NCI-H345 (cell line): Measurements from ENCODE around the gene ITPRIP.
A peak's percentile ranks its signal among the peaks of the same experiment; 100 is the strongest.

Source experiments
- DNase-seq: peaks from one replicate; lab custom pipeline; 2025; lab: John Stamatoyannopoulos, UW

ITPRIP gene

DNA sequence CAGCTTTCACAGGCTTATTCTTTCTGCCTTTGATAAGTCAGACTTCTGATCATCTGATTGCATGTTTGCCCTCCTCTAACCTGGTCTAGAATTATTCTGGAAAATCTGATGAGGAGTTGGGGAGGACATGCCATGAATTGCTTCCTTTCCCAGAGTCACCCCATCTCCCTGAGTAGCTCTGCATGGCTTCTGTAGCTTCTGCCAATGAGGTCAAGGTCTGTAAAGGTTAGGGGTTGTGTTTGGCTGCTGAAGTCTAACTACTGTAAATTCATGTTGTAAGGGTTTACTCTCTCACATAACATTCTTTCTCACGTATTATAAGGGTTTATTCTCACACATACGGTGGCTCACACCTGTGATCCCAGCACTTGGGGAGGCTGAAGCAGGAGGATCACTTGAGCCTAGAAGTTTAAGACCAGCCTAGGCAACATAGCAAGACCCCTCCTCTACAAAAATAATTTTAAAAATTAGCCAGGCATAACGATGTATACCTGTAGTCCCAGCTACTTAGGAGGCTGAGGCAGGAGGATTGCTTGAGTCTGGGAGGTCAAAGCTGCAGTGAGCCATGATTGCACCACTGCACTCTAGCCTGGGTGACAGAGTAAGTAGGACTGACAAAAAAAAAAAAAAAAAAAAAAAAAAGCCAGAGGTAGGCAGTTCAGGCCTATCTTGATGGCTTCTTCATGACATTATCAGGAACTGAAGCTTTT lies 58.6 kb downstream of the ITPRIP start:
- DNase-seq, result no peak

DNA sequence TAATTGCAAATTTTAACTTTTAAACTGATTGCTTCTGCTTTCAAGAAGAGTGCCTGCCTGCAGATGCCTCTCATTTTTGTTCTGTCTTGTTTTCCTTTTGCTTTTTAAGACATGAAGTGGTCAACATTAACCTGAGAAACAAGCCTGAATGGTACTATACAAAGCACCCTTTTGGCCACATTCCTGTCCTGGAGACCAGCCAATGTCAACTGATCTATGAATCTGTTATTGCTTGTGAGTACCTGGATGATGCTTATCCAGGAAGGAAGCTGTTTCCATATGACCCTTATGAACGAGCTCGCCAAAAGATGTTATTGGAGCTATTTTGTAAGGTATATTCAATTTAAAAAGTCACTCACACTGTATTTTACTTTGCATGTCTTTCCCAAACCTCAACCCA lies 60.5 kb downstream of the ITPRIP start:
- DNase-seq, result peak; percentile 64

DNA sequence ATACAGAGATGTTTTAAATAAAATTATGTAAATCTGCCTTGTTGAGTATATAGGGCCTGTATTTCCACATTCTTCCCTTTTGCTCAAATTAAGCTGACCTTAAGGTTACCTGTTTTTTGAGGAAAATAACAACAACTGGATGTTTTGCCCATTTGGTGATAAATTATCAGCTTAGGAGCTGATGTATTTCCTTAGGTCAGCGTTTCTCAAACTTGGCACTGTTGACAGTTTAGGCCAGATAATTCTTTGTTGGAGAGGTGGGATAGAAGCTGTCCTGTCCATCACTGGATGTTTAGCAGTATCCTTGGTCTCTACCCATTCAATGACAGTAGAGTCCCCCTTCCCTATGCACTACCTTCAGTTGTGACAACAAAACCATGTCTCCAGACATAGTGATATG lies 62.1 kb downstream of the ITPRIP start:
- DNase-seq, result no peak

DNA sequence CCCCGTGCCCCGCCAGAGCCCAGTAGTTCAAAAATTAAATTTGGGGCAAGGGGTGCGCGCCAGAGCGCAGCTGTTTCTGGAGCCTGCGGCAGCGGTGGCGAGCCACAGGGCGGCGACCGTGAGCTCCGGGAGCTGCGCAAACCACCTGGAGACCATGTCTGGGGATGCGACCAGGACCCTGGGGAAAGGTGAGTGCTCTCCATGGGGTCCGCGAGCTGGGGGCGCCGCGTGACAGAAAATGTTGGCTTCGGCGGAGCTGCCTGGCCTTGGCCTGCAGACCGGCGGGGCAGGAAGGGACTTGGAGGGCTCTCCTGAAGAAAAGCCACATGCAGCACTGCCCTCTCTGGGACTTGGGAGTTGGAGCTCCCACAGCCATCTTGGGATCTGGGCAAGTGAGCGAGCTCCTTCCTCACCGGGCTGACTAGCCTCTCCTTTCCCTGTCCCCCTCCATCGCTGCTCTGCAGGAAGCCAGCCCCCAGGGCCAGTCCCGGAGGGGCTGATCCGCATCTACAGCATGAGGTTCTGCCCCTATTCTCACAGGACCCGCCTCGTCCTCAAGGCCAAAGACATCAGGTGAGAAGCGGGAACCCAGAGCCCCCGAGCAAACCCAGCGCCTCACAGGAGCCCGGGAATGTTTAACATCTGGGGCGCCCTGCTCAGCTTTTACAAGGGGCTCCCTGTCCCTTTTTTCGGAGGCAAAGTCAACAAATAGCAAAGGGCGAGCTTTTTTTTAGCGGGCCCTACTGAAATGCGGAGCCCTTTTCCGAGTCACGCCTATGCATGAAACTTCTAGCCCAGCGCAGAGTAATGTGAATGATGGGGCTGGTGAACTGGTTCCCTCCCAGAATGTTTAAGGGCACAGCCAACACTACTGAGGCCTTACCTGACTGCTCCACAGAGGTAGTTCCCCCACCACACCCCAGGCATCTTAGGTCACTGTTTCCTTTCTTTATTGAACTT lies 63.2 kb downstream of the ITPRIP start:
- no peak for DNase-seq

DNA sequence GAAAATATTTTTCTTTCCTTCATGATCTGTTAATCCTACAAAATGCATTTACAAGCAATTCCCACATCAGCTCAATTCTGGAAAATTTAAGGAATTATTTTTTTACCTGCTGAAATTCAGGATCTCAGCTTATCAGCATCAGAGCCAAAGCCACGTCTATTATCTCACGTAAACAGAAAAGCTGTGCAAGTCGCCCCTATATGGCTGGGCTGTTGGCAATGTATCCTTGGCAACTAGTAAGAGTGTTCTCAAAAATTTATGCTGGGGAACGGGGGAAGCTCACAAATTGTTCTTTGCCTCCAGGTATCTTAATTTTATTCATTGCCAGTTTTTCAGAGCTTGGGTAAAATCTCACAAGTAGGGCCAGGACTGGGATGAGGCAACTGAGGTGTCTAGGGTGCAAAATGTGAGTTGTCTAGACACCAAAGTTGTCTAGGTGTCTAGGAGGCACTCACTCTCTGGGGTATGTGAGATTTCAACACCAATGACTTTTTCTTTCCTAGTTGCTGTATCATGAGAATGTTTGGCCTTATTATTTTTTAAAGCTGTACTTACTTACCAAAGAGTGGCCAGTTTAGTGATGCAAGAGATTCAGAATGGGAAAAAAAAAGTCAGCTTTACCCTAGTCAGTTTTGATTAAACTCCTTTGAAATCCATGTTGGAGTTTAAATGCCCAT lies 64.2 kb downstream of the ITPRIP start:
- DNase-seq, result no peak

DNA sequence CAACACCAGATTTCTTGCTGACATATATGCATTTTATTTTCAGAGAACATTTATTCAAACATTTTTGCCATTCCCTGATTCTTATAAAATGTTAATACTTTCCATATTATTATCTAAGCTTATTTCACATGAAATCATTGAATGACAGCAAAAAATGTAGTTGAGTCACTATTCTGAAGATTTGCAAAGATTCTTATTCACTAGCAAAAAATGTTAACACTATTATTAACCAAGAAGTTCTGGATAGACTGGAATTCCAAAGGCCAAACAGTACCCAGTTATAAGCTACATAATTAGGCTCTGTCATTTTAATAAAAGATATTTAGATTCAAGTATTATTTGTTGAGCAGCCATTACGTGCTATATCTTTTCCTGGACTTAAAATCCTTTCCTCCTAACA lies 65.0 kb downstream of the ITPRIP start:
- DNase-seq, result no peak

DNA sequence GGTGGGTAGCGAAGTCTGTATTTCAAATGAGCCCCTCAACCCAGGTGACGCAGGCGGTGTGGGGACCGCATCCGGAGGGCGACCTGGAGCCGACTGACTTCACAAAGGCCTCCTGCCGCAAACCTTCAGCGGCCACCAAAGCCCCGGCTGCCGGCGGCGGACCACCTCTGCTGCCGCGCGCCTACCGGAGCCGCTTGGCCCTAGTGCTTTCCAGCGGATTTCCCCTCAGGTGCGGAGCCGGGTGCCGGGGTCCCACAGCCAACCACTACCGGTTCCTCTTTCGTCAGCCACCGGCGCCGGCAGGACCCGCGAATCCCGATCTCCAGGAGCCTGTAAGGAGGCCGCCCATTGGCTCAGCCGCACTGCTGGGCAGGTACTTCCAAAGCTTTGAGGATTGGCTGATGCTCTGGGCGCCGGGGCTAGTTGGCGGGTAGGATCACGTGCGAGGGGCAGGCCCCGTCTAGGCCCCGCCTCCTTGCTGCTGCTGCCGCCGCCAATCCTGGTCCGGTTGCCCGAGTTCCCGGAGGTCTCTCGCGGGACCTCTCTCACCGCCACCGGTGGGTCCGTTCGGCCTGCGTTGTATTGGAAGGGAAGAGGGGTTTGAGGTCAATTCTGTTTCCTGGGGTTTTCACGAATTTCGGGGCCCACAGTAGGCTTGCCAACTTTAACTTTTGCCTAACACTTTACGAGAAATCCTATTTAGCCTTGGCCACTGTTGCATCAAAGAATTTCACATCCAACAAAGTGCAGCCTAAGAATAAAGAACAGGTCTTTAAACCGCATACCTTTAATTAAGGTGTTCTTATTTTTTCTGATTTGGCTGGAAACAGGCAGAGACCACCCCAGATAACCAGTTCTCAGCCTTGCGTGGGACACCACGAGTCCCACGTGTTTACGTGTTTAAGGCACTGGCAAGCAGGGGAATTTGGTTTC lies 69.3 kb downstream of the ITPRIP start, which contains the start of gene GSTO2:
Gene GSTO2, plus strand, starts transcription at position 472 of the 933 bp plus-strand sequence. CDS start 5,732 bp downstream, outside the sequence.
- DNase-seq, result peak; percentile 96

DNA sequence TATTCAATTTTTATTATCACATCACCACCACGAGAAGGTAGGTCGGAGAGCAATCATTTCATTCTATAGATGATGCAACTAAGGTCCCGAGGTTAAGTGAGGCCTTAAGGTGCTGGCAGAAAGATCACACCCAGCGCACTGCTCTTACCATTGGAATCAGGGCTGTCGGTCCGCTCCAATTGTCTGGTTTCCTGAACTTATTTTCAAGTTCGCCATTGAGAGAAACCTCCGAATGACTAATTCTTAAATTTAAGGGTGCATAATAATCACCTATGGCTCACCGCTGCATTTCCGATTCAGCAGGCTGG lies 69.9 kb downstream of the ITPRIP start:
- no peak for DNase-seq

DNA sequence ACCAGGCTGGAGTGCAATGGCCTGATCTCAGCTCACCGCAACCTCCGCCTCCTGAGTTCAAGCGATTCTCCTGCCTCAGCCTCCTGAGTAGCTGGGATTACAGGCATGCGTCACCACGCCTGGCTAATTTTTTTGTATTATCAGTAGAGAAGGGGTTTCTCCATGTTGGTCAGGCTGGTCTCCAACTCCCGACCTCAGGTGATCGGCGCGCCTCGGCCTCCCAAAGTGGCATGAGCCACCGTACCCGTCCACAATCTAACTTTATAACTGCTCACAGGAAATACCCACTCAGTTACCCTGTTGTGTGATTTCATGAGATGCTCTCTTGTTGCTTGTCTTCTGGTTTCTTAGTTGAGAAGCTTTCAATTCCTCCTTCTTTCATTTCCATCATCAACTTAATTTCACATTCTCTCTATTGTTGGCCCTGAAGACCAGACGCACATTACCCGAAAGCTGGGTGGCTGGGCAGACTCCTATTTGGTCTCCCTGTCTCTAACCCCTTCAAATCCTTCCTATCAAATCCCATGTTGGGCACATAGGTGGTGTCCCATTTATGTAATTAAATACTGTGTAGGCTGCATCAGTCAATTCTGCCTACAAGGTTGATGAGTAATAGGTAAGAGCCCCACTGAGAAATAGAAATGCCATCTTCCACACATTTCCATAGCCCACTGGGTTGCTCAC lies 70.4 kb downstream of the ITPRIP start:
- no peak for DNase-seq

DNA sequence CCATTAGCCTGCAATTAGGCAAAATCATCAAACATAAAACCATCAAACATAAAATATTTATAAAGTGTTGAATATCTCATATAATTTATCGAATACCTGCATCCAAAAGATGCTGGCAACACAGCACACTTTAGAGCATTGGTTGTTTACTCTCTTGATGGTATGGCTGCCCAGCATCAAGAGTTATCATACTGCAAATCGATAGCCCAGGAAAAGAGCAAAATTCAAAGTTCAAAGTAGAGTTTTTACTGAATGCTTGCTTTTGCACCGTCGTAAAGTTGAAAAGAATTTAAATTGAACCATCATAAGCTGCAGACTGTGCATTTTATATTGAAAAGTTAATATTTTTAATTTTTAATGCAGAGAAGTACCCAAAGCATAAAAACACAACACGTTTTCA lies 73.5 kb downstream of the ITPRIP start:
- DNase-seq, result no peak

DNA sequence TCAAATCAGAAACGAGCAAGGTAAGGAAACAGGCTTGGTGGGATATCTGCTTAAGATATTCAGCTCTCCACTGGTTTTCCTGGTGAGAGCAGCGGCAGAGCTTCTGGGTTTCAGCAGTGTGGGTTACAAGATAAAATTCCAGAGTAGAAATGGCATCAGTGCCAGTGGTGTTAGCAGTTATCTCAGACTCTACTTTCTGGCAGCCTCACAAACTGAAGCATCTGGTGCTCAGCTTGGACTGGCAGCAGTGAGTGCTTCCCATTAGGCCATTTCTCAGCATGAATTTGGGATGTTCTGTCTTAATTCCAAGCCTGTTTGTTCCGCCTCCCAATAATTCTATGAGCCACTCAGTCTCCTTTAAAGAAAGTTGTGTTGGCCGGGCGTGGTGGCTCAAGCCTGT lies 76.2 kb downstream of the ITPRIP start:
- DNase-seq, result no peak

DNA sequence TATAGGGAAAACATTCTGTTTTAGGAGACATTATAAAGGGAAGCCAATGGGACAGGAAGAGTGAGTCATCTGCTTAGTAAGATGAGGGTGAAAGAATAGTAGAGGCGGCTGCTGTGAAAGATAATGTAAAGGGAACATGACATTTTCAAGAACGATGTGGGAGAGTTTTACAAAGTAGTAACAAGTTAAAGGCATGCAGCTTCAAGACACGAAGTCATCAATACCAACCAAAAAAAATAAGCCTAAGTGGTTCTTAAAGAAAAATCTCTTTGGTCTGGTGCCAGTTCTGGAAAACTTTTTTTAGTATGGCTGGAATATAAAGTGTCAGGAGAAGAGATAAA lies 77.5 kb downstream of the ITPRIP start:
- no peak for DNase-seq

DNA sequence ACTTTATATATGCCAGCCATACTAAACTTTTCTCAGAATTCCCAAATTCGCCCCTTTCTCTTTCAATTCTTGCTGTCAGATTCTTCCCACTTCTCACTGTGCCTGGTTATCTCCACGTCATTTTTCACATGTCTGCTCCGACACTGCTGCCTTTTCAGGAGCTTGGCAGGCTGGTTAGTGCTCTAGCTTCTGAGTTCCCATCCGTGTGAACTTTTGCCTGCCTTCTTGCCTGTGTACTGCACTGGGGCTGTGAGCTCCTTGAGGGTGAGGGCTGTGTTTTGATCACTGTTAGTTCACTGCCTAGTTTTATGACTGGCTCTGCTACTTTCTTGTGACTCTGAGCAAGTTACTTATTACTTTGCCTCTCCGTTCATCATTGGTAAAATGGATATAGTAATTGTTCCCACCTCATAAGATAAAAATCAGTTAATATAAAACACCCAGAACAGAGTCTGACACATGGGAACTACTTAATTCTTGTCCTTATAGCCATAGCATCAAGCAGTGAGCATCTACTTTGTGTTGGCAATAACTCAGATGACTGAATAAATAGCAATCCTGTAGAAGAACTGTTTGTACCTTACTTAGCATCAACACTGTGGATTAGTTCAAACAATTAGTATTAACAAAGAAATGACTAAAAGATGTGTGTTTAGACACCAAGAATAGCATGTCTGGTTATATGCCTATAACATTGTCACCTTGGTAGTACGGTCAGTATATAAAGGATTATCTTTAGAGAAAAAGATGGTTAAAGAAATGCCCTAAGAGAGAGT lies 78.1 kb downstream of the ITPRIP start:
- DNase-seq, result no peak
